Measurements from ENCODE around the gene TMPRSS11D.

Gene TMPRSS11D, protein sequence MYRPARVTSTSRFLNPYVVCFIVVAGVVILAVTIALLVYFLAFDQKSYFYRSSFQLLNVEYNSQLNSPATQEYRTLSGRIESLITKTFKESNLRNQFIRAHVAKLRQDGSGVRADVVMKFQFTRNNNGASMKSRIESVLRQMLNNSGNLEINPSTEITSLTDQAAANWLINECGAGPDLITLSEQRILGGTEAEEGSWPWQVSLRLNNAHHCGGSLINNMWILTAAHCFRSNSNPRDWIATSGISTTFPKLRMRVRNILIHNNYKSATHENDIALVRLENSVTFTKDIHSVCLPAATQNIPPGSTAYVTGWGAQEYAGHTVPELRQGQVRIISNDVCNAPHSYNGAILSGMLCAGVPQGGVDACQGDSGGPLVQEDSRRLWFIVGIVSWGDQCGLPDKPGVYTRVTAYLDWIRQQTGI

DNA sequence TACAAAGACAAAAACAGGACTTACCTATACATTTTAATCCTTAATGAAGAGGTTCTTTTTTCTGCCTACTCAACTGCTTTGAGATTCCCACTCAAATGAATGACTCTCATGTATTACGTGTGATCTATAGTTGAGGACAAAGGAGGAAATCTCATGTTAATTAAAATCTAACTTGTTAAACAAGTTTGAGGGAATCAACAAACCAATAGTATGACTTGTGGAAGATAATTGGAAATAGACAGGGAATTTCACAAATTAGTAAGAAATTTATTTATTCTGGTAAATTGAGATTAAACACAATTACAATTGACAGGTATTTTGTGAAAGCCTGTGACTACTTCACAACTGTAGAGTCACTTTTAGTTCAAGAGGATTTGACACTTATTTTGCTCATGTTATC is at the start of gene TMPRSS11D:
Gene TMPRSS11D (minus strand): TSS at position 101 of the 400 bp plus-strand sequence. CDS start 69 bp downstream, at position 32.
- no peak for DNase-seq

DNA sequence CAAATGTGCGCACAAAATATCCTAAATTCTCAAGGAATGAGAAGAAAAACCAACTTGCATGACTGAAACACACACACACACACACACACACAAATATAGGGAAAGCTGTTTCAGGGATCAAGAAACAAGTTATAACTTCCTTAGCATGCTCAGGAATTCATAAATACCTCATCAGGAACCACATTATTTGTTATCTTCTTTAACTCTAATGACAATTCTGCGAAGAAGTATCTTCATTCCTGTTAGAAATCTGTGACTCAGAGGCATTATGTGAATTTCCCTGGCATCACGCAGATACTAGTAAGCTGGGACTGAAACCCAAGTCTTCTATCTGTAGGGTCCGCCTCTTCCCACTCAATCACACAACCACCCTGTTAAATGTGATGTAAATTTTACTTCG is 49.2 kb upstream of the TMPRSS11D start:
- no peak for DNase-seq

DNA sequence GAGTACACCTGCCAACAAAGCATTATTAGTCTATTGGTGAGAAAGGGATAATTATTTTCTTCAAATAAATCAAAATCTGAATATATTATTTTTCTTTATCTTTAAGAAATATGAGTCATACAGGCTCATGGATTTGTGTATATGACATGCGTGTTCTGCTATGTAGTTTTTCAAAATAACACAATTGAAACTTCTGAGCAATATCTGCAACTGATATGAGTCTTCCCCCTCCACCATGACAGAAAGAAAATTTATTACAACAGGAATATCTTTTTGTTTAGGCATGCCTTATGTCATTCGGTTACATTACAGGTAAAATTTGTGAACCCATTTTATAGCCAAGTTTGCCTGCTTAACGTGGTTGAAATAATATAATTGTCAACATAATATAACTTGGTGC is 47.5 kb upstream of the TMPRSS11D start:
- DNase-seq: no peak

DNA sequence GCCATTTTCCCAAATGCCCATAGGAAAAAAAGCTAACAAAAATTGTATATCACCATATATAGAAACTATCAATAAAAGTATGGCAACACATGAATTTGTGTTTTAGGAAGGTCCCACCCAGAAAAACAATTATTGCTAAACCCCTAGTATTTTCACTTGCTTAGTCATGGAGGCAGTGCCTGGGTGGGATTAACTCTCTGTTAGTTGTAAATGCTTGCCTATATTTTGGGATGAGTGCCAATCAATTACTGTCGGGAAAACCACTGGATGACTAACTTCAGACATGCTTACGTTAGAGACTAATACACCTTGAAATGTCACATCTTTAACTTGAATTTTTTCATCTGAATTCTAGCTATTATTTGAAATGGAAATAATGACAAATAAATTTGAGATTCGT is 45.6 kb upstream of the TMPRSS11D start:
- DNase-seq: no peak

DNA sequence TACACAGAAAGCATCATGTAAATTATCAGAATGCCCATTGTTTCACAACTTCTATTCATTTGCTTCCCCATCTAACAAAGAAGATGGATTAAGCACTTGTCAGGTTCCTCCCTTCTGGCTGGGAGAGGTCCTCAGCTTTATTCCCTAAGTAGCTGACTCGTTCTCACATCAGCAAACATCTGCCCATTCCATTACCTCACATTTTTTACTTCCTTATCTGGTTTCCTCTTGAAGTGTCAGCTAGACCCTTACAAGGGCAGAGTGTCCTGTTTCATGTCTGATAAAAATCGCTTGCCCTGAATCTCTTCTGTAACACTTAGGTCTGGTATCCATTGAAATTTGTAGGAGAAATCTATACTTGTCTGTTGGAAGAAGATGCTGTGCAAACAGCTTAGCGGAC is 44.7 kb upstream of the TMPRSS11D start:
- no peak for DNase-seq

DNA sequence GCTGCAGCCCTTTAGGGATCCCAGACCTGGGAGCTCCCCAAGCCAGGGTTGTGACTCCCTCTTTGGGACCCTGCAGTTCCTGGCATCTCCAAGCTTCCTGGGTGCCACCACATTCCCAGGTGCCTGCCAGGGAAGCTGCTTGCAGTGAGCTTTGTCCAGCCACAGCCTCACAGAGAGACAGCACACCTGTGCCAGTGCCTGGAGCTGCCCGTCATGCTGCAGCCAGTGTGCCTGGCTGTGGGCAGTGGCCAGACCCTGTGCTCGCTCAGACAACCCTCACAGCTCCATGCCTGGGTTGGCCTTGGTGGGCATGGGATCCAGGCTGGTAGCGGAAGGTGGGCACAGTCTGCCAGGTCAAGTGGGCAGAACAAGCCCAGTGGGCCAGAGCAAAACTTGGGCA is 43.4 kb upstream of the TMPRSS11D start:
- no peak for DNase-seq

DNA sequence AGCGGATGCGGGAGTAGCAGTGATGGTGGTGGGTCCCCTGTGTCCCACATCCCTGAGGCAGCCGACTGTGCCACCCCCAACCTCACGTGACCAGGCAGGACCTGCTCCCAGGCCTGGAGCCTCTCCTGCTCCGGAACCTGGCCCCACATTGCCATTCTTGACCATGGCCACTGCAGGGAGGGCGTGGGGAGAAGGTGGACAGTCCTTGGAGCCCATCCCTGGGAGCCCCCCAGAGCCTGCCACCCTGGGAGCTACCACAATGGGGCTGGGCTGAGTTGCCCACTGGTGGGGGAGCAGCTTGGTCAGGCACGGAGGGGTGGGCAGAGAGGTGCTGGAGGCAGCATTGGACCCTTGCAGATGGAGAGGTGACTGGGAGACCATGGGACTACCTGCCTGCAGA is 42.7 kb upstream of the TMPRSS11D start:
- DNase-seq: no peak

DNA sequence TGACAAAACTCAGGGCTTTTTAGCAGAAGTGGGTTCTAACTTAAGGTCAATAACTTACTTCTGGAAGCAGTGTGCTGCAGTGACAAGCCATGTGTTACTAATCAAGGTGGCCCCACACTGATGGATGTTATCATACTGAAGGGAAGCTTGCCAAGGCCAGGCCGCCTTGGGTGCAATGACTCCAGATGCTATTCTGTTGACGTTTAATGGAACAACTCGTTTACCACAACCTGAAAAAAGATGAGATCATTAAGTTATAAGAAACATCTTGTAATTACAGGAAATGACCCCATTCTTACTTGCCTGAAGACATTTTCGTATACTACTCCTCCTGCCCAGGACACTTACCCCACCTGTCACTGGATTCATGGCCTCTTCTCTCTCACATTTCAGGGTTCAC is 38.9 kb upstream of the TMPRSS11D start:
- DNase-seq: no peak

DNA sequence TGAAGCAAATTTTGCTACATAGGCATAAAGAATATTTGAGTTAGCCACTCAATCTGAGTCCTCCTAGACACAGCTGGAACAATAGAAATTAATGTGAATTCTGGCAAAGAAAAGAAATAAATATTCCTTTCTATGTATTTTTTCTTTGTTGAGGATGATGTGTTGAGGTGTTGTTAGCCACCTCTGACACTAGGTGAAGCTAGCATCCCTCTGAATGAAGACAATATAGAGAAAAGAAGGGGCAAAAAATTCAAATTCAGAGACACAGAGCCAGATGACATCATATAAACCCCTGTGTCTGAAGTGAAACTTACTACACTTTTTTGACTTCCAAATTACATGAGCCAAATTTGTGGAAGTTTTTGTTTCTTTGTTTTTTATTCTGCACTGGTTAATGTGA is 34.6 kb upstream of the TMPRSS11D start:
- DNase-seq: no peak

DNA sequence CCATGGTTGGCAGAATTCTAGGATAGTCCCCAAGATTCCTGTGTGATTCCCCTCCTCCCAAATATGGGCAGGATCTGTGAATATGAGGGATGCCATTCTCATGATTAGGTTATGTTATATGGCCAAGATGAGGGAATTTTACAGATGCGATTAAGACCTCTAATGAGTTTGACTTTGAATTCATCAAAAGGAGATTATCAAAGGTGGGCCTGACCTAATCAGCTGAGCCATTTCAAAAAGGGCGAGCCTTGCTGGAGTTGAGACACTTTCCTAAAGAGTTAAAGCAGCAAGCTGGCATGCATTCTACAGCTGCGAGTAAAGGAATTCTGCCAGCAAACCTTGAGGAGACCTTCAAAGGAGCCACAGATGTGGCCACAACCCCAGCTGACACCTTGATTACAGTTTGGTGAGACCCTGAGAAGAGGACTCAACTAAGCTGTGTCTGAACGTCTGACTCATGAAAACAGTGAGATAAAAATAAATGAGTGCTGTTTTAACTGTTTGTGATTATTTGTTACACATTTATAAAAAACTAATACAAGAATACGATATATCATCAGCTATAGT is 31.7 kb upstream of the TMPRSS11D start:
- DNase-seq: no peak

DNA sequence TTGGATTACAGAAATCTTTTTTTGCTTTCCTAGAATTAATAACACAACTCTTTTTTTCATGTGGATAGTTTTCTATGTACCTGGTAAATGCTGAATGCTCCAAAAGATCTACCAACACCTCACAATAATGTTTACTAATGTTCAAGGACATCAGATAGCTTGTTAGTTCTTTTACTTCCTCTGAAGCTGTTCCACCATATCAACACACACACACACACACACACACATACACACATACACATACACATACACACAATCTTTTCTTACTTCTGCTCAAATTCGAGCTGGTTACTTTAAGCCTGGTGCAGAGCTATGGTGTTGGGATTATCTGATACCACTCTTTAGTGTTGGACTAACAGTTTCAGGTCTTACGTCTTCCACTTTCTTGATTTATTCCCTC is 28.3 kb upstream of the TMPRSS11D start:
- DNase-seq: no peak

DNA sequence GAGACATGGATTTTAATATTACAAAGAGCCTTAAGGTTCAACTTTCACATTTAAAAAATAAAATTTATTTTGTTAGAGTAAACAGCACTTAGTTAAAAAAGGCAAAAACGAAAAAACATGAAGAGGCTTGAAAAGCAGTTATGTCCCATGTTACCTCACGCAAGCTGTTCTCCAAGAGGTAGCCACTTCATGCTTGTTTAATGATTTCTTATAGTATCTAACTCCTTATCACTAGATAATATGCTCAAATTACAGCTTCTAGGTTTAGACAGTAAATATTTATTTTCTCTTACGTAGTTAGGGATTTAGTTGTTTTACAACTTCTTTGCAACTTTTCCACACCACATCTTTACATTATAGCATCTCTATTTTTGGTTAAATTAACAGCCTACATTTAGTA is 27.8 kb upstream of the TMPRSS11D start:
- no peak for DNase-seq

DNA sequence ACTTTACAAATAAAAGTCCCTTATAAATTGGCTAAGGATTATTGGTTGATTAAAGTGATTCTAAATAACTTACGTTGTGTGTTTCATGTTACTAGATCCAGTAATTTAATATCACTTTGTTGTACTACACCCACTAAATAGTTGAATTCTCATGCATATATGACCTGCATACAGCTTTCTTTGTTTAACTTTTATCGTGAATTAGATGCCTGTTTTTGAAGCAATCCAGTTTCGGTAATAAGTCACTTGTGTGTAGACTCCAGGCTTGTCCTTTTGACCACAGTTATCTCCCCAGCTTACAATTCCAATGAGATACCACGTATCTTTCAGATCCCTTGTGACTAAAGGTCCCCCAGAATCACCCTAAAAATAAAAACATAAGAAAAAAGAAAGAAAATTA is 27.3 kb upstream of the TMPRSS11D start:
- no peak for DNase-seq

DNA sequence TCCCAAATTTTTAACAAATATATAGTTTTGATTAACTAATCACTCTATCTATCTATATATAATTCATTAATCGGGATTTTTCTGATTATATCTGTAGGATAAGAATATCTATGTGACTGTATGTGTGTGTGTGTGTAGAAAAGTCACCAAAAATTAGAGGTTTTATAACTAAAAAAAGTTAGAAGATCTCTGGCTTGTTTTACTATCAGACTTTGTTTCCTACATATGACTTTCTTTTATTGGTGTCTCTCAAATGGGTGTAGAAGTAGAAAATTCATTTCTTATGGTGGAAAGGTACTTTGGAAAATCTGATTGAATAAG is 26.7 kb upstream of the TMPRSS11D start:
- no peak for DNase-seq

DNA sequence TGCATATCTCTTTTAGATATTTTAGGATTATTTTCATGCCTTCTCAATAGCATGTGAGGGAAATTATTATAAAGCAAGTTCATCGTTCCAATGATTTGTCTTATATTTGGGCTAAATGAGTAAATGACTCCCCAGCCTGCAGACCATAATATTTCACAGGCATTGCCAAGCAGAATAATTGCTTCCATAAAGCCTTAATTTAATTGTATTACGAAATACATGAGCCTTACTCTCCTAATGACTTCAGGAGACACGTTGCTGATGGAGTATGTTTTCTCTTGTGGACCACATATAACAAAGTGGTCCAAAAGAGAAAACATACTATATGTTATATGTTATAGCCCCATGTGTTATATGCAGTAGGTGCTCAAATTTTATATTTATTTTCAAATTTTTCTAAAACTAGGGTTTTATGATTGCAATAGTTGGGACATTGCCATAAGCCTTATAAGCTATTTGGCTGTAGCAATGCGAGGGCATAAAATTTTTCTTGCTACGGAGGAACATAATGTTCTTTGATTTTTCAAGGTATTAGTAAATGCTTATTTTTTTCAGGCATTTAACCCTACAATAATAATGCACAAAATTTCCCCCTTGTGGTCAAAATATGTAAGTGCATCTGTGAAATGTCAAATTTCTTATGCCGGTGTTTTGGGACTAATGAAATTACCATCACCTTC is 26.2 kb upstream of the TMPRSS11D start:
- DNase-seq: no peak

DNA sequence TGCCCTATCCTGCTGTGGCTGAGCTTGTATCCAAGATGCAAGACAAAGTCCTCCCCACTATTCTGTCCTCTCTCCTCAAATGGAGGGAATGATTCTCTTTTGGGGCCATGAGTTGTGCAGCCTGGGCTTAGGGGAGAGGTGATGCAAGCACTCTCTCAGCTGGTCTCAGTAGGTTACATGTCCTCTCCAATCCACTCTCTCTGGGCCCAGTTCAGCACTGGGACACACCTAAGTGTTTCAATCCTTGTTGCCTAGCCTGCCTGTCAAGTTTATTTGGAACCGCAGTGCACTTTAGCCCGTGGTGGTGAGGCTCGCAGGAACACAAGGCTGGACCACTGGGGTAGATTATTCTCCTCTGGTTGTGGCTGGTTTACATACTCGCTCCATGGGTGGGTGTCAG is 23.8 kb upstream of the TMPRSS11D start:
- no peak for DNase-seq

DNA sequence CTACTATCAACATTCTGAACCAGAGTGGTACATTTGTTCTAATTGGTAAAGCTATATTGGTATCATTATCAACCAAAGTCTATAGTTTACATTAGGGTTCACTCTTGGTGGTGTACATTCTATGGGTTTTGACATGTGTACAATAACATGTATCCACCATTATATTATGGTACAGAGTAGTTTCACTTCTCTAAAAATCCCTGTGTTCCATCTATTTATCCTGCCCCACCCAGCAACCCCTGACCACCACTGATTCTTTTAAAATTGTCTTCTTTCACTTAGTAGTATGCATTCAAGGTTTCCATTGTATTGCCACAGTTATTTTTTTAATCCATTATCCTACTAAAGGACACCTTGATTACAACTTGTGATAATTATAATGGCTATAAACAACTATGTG is 15.3 kb upstream of the TMPRSS11D start:
- no peak for DNase-seq

DNA sequence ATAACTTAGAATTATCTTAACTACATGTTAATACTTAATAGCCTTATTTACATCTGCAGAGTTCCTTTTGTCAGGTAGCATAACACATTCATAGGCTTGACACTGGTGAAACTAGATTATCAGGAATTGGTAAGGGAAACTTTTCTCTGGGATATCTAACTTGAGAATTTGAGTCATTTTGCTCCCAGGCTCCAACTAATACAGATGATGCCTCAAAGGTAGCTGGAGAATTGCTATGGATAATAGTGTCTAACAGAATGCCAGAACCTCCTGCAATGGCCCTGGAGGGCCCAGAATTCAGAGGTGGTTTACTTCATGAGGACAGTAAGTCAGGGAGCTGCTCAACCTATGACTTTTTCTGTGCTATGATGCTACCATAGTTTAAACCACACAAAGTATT is 13.9 kb upstream of the TMPRSS11D start:
- DNase-seq: no peak

DNA sequence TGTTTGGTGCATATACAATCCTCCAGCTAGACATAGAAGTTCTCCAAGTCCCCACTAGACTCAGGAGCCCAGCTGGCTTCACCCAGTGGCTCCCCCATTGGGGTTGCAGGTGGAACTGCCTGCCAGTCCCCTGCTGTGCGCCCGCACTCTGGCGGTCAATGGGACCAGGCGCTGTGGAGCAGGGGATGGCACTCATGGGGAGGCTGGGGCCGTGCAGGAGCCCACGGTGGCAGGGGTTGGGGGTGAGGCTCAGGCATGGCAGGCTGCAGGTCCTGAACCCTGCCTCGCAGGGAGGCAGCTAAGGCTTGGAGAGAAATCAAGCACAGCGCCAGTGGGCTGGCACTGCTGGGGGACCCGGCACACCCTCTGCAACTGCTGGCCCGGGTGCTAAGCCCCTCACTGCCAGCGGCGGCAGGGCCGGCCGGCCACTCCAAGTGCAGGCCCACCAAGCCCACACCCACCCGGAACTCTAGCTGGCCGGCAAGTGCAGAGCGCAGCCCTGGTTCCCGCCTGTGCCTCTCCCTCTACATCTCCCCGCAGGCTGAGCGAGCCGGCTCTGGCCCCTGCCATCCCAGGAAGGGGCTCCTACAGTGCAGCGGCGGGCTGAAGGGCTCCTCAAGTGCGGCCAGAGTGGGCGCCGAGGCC is 12.7 kb upstream of the TMPRSS11D start:
- DNase-seq: no peak

DNA sequence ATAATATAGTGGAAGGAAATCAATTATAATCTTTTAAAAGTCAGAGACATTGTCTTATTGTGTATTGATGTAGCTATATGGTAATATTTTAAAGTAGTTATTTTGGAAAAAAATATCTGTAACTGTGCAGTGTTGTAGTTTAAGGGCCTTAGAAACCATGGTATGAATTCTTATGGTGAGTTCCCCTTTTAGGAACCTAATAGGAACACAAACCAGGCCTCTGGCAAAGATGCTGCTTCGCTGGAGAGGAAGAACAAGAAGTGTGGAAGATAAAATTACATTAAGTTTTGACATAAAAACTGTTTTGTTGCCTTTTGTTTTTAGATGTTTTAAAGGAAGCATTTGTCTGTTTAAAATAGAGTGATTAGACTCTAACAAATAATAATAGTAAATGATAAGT is 10.9 kb upstream of the TMPRSS11D start:
- no peak for DNase-seq

DNA sequence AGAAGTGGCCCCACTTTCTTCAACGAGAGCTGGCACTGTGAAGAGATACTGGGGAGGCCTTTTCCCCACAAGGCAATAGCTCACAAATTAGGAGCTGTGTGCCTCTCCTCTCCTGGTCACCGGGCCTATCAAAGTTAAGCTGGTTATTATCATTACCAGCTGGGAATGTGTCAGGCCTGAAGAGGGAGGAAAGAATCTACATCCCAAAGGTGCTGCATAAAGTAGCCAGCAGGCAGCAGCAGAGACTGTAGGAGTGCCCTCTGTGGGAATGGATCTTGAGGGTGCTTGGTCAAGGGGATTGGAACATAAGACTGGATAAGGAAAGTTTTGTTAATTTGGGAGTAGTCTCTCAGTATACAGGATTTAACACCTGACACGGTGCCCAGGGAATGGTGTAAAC is 9.1 kb upstream of the TMPRSS11D start:
- no peak for DNase-seq

DNA sequence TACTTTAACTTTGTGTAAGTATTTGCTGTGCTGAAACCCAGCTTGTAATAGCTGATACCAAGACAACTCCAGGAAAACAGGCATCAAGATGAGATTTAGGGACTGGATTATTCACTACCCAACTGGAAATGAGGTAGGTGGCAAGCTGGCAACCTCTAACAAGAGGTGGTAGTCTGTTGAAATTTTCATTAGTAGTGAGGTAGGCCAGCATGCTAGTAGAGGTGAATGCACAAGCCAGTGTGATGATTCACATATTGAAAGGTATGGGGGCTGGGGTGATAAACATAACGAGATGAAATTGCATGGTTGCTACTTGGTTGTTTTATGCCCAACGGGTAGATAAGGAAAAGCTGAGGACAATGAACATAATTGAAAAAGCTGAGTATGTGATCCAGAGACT is 8.5 kb upstream of the TMPRSS11D start:
- DNase-seq: no peak

DNA sequence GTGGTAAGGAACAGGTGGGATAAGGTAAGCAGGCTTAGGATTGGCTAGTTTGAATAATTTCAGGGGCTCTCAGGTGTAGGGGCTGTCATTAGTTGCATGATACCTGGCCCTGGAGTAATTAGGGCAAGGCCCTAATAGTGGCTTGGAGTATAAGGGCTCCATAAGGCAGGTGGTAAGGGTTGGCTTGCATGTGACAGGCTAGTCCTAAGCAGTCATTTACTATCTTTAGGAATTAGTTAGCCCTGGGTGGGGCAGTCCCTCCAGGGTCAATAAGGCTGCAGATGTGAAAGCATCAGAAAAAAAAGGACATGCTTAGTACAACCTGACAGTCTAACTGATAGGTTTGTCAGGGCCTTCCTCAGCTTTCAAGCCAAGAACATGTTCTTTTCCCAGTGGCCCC is 7.8 kb upstream of the TMPRSS11D start:
- no peak for DNase-seq

DNA sequence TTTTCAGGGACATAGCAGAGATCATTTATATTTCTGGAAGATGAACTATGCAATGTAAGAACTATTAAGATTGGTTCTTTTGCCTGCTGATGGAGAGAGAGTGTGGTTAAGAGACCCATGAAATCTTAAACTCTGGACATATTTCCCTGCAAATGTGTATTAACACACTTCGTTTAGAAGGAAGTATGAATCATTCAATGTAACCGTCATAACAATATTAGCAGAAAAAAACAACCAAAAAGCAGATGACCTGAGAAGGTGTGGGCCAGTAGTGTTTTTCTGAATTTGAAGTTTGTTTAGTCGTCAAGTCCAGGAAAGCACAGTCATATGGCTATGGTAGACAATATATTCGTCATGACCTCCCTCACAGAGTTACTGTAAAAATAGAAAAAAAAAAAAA is 2.5 kb upstream of the TMPRSS11D start:
- DNase-seq: no peak

Data from CD4-positive, alpha-beta T cell treated with Interleukin-17A for 4 hours (primary cell).